ENCODE measurements around the gene CD4. TPM values are rescaled to one million over a fixed set of nuclear protein-coding genes. Genes with fewer than 3 reads are reported as not detected.
A peak's percentile ranks its signal among the peaks of the same experiment; 100 is the strongest.

Gene CD4
- total RNA-seq, 2 donors from 2014 or later: 126 to 141 TPM

GRCh38 chr12:6784761-6785160, 4.6 kb upstream of the CD4 start:
- Mint-ChIP-seq H3K9me3 (no peaks in the 10 kb centered on the region), H3K27ac (no peak overlapping the region), H3K36me3 (ENCODE audit: insufficient read depth in 2 of 2) (peaks cover 2% of the 10 kb centered on the region in 2 donors), H3K4me1 (ENCODE audit: low read depth) (peaks cover 89% of the 10 kb centered on the region), H3K27me3 (ENCODE audit: low read depth) (no peaks in the 10 kb centered on the region), H3K4me3 (no peak overlapping the region)
- DNase-seq (no peak), ATAC-seq (replicated peaks in 1 of 2) (no peak)

DNA sequence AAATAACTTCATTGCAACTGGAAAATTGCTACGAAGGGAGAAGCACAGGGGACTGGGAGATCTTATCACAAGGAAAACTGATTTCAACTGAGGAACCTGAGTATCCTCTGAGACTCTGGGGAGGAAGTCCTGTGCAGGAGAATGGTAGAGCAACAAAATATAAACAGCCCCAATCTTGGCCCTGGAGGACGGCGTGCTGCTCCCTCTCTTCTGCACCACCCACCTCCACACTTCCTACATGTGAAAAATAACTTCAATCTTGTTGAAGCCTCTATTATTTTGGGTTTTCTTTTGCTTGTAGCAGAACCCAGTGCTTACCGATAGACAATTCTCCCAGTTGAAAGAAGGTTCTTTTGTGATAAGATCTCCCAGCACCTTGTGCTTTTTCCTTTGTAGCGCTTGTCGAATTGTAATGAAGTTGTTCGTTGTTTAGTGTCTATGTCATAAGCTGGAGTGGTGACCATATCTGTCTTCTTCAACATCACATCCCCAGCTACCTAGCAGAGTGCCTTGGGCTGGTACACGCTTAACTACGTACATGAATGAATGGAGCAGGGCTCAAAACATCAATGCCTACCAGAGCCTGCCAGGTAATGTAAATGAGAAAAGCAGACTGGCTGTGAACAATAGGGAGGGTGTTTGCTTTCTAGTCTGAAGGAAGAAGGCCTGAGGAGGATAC, 2.8 kb upstream of the CD4 start:
- peaks cover 79% of the 10 kb centered on the region for H3K4me1 Mint-ChIP-seq (ENCODE audit: low read depth)
- peak overlapping the region; percentile 94 for H3K27ac Mint-ChIP-seq
- H3K4me3 Mint-ChIP-seq: peak overlapping the region; percentile 59 to 90
- peaks cover 3 to 6% of the 10 kb centered on the region in 2 donors for H3K36me3 Mint-ChIP-seq (ENCODE audit: insufficient read depth in 2 of 2)
- no peaks in the 10 kb centered on the region for H3K9me3 Mint-ChIP-seq
- ATAC-seq (replicated peaks in 1 of 2) (peak; percentile 19 to 29), DNase-seq (no peak)
- no peaks in the 10 kb centered on the region for H3K27me3 Mint-ChIP-seq (ENCODE audit: low read depth)

DNA sequence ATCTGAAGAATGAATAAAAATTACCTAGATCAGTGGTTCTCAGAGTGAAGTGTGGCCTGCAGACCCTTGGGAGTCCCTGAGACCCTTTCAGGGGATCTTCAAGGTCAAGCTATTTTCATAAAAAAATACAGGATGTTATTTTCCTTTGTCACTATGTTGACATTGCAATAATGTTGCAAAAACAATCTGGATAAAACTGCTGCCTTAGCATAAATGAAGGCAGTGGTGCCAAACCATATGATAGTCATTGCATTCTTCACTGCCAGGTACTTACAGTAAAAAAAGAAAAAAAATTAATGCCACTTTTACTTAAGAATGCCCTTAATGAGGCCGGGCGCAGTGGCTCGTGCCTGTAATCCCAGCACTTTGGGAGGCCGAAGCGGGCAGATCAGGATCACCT, 2.0 kb upstream of the CD4 start:
- no peak for DNase-seq
- Mint-ChIP-seq H3K36me3 (ENCODE audit: insufficient read depth in 2 of 2) (peaks cover 5 to 6% of the 10 kb centered on the region in 2 donors), H3K27me3 (ENCODE audit: low read depth) (no peaks in the 10 kb centered on the region), H3K27ac (peak overlapping the region; percentile 94), H3K4me1 (ENCODE audit: low read depth) (peaks cover 81% of the 10 kb centered on the region), H3K9me3 (no peaks in the 10 kb centered on the region), H3K4me3 (peak overlapping the region in 1 of 2 donors; percentile 90)
- no peak for ATAC-seq (replicated peaks in 1 of 2)

GRCh38 chr12:6790496-6791150, 1.3 kb downstream of the CD4 start:
- peak overlapping the region; percentile 85 for H3K27ac Mint-ChIP-seq
- no peaks in the 10 kb centered on the region for H3K27me3 Mint-ChIP-seq (ENCODE audit: low read depth)
- peak overlapping the region; percentile 87 to 98 for H3K4me3 Mint-ChIP-seq

GRCh38 chr12:6791931-6792520, 2.7 kb downstream of the CD4 start:
- no peaks in the 10 kb centered on the region for H3K27me3 Mint-ChIP-seq (ENCODE audit: low read depth)
- peak overlapping the region; percentile 87 to 98 for H3K4me3 Mint-ChIP-seq
- peak; percentile 14 to 15 for ATAC-seq (replicated peaks in 1 of 2)
- H3K4me1 Mint-ChIP-seq (ENCODE audit: low read depth): peaks cover 68% of the 10 kb centered on the region
- peak overlapping the region; percentile 92 for H3K27ac Mint-ChIP-seq
- DNase-seq: no peak
- no peaks in the 10 kb centered on the region for H3K9me3 Mint-ChIP-seq
- H3K36me3 Mint-ChIP-seq (ENCODE audit: insufficient read depth in 2 of 2): peaks cover 8 to 15% of the 10 kb centered on the region in 2 donors

More at GRCh38 chr12:6790496-6791150, 1.3 kb downstream of the CD4 start:
- DNase-seq (no peak), ATAC-seq (replicated peaks in 1 of 2) (peak; percentile 51 to 54)
- no peaks in the 10 kb centered on the region for H3K9me3 Mint-ChIP-seq
- peaks cover 75% of the 10 kb centered on the region for H3K4me1 Mint-ChIP-seq (ENCODE audit: low read depth)
- H3K36me3 Mint-ChIP-seq (ENCODE audit: insufficient read depth in 2 of 2): peaks cover 8 to 15% of the 10 kb centered on the region in 2 donors

- DNase-seq: no peak
- no peaks in the 10 kb centered on the region for H3K9me3 Mint-ChIP-seq
- H3K4me1 Mint-ChIP-seq (ENCODE audit: low read depth): peaks cover 66% of the 10 kb centered on the region
- peak; percentile 42 to 47 for ATAC-seq (replicated peaks in 1 of 2)
- H3K36me3 Mint-ChIP-seq (ENCODE audit: insufficient read depth in 2 of 2): peaks cover 8 to 15% of the 10 kb centered on the region in 2 donors
- no peaks in the 10 kb centered on the region for H3K27me3 Mint-ChIP-seq (ENCODE audit: low read depth)
- H3K4me3 Mint-ChIP-seq: peak overlapping the region; percentile 87 to 98
- peak overlapping the region; percentile 52 for H3K27ac Mint-ChIP-seq
Observed at GRCh38 chr12:6792522-6793201, 3.3 kb downstream of the CD4 start.

GRCh38 chr12:6795088-6795487, 5.8 kb downstream of the CD4 start:
- Mint-ChIP-seq H3K27me3 (ENCODE audit: low read depth) (no peaks in the 10 kb centered on the region), H3K27ac (peak overlapping the region; percentile 92), H3K4me1 (ENCODE audit: low read depth) (peaks cover 62% of the 10 kb centered on the region), H3K36me3 (ENCODE audit: insufficient read depth in 2 of 2) (peaks cover 5 to 11% of the 10 kb centered on the region in 2 donors), H3K9me3 (no peaks in the 10 kb centered on the region), H3K4me3 (peak overlapping the region in 1 of 2 donors; percentile 31)
- no peak for ATAC-seq (replicated peaks in 1 of 2)
- no peak for DNase-seq

DNA sequence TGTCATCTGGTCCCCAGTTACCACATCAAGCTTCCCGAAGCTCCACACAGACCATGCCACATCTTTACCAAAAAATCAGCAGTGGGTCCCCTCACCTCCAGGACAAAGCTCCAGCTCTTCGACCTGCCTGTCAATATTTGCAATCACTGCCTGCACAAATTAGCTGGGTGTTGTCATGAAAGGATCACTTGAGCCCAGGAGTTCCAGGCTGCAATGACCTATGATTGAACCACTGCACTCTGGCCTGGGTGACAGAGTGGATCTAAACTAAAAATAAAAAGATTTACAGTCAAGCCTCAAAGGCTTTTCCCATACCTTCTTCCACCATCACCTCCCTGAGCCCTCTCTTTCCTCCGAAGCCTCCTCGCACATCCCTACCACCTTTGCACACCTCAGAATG, 7.2 kb downstream of the CD4 start:
- Mint-ChIP-seq H3K27me3 (ENCODE audit: low read depth) (no peaks in the 10 kb centered on the region), H3K36me3 (ENCODE audit: insufficient read depth in 2 of 2) (peaks cover 2 to 11% of the 10 kb centered on the region in 2 donors), H3K4me1 (ENCODE audit: low read depth) (peaks cover 61% of the 10 kb centered on the region), H3K4me3 (no peak overlapping the region), H3K9me3 (no peaks in the 10 kb centered on the region), H3K27ac (no peak overlapping the region)
- ATAC-seq (replicated peaks in 1 of 2): no peak
- no peak for DNase-seq

DNA sequence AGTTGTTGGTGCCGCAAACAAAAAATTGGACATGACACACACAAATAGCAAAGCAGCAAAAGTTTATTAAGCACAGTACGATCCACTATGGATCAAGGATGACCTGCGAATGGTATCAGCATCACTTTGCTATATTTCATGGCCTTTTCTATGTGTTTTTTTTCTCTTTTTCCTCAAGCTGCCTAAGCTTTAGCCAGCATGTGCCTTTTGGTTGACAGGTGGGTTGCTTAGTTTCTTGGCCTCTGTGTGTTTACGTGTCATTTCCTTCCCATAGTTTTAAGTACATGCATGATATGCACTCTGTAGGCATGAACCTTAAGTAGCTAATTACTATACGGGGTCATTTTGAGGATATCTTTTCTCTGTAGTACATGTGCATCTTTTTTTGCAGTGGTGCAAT, 9.8 kb downstream of the CD4 start:
- H3K36me3 Mint-ChIP-seq (ENCODE audit: insufficient read depth in 2 of 2): peaks cover 2 to 17% of the 10 kb centered on the region in 2 donors
- peaks cover 35% of the 10 kb centered on the region for H3K4me1 Mint-ChIP-seq (ENCODE audit: low read depth)
- H3K4me3 Mint-ChIP-seq: no peak overlapping the region
- H3K9me3 Mint-ChIP-seq: no peaks in the 10 kb centered on the region
- no peaks in the 10 kb centered on the region for H3K27me3 Mint-ChIP-seq (ENCODE audit: low read depth)
- ATAC-seq (replicated peaks in 1 of 2): no peak
- DNase-seq: no peak
- no peak overlapping the region for H3K27ac Mint-ChIP-seq

GRCh38 chr12:6807170-6807569, 17.8 kb downstream of the CD4 start:
- DNase-seq (no peak), ATAC-seq (replicated peaks in 1 of 2) (no peak)
- no peaks in the 10 kb centered on the region for H3K9me3 Mint-ChIP-seq
- H3K27me3 Mint-ChIP-seq (ENCODE audit: low read depth): no peaks in the 10 kb centered on the region
- peaks cover 5 to 22% of the 10 kb centered on the region in 2 donors for H3K36me3 Mint-ChIP-seq (ENCODE audit: insufficient read depth in 2 of 2)
- H3K4me1 Mint-ChIP-seq (ENCODE audit: low read depth): peaks cover 19% of the 10 kb centered on the region
- H3K4me3 Mint-ChIP-seq: no peak overlapping the region
- no peak overlapping the region for H3K27ac Mint-ChIP-seq

- DNase-seq: no peak
- ATAC-seq (replicated peaks in 1 of 2): no peak
- Mint-ChIP-seq H3K27me3 (ENCODE audit: low read depth) (no peaks in the 10 kb centered on the region), H3K27ac (no peak overlapping the region), H3K9me3 (no peaks in the 10 kb centered on the region), H3K36me3 (ENCODE audit: insufficient read depth in 2 of 2) (peaks cover 5 to 12% of the 10 kb centered on the region in 2 donors), H3K4me1 (ENCODE audit: low read depth) (peaks cover 21% of the 10 kb centered on the region), H3K4me3 (no peak overlapping the region)
Observed at GRCh38 chr12:6809056-6809455, 19.7 kb downstream of the CD4 start.

DNA sequence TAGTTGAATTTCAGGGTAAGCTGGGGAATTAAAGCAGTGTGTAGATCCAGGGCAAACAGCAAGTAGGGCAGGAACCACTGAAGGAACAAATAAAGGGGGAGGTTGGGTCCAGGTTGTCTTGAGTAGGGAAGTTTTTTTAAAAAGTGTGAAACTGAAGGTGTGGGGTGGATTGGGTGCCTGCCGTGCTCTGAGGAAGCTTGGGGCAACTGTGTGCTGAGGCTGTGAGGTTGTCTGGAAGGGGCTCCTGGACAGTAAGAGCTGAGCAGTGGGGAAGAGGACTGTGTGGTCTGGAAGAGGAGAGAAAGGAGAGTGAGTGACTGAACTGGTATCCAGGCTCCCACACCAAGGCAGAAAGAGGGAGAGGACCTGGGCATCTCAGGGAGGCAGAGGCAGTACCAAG, 21.4 kb downstream of the CD4 start:
- Mint-ChIP-seq H3K4me3 (peak overlapping the region; percentile 0 to 12), H3K36me3 (ENCODE audit: insufficient read depth in 2 of 2) (peaks cover 3 to 5% of the 10 kb centered on the region in 2 donors), H3K27ac (peak overlapping the region; percentile 8)

DNA sequence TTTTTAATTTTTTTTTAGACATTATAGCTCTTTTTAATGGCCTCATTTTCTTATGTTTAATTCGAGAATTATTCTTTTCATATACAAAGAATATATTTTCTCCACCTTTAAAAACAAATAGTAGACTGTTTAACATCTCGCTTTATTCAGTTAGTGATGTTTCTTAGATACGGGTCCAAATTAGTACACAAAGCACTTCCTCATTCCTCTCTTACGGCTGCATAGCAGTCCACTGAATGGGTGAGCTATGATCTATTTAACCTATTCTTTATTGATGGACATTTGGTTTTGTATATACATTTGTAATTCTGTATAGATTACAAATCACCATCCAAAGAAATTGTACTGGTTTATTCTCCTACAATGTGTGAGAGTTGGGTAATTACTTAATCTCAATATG, 24.0 kb downstream of the CD4 start:
- Mint-ChIP-seq H3K27ac (no peak overlapping the region), H3K36me3 (ENCODE audit: insufficient read depth in 2 of 2) (peaks cover 9 to 10% of the 10 kb centered on the region in 2 donors), H3K9me3 (no peaks in the 10 kb centered on the region), H3K4me1 (ENCODE audit: low read depth) (peaks cover 21% of the 10 kb centered on the region), H3K27me3 (ENCODE audit: low read depth) (no peaks in the 10 kb centered on the region), H3K4me3 (no peak overlapping the region)
- ATAC-seq (replicated peaks in 1 of 2) (no peak), DNase-seq (no peak)

More for the DNA sequence above, 21.4 kb downstream of the CD4 start:
- peaks cover 21% of the 10 kb centered on the region for H3K4me1 Mint-ChIP-seq (ENCODE audit: low read depth)
- DNase-seq (no peak), ATAC-seq (replicated peaks in 1 of 2) (no peak)
- no peaks in the 10 kb centered on the region for H3K27me3 Mint-ChIP-seq (ENCODE audit: low read depth)
- H3K9me3 Mint-ChIP-seq: no peaks in the 10 kb centered on the region
